Naive B cell (primary cell): Measurements from ENCODE around the gene OR8D1. TPM values are rescaled to one million over a fixed set of nuclear protein-coding genes. Genes with fewer than 3 reads are reported as not detected.
A peak's percentile ranks its signal among the peaks of the same experiment; 100 is the strongest.

Source experiments
- ATAC-seq, 2 donors: fragments of 150-1000 bp; cut with Tn5 transposase; 2 replicates each; pipeline ENCODE4 v1.10.0; 2021; ENCODE audit warnings: low read depth in 2 of 2, mild to moderate bottlenecking in 2 of 2, moderate library complexity in 2 of 2
- DNase-seq: peaks from one replicate; pipeline ENCODE4 v3.0.0; 2022
- H3K27ac Mint-ChIP-seq, 6 donors: one replicate each; pipeline ENCODE4 v1.8.0; 2020 to 2022; ENCODE audit warnings: mild to moderate bottlenecking in 6 of 6, mixed read lengths in 6 of 6, moderate library complexity in 5 of 6, inconsistent platforms in 2 of 6
- H3K27me3 Mint-ChIP-seq, 3 donors: one replicate each; pipeline ENCODE4 v1.8.0; 2021 to 2022; ENCODE audit warnings: mixed read lengths in 3 of 3, mild to moderate bottlenecking in 1 of 3
- H3K36me3 Mint-ChIP-seq, 2 donors: one replicate each; pipeline ENCODE4 v1.8.0; 2020 to 2022; ENCODE audit warnings: mixed read lengths in 2 of 2, inconsistent platforms in 1 of 2, mild to moderate bottlenecking in 1 of 2
- H3K4me1 Mint-ChIP-seq, 3 donors: one replicate each; pipeline ENCODE4 v1.8.0; 2020 to 2022; ENCODE audit warnings: mixed read lengths in 3 of 3, inconsistent platforms in 1 of 3, mild to moderate bottlenecking in 1 of 3, moderate library complexity in 1 of 3
- H3K4me3 Mint-ChIP-seq, 8 donors: one replicate each; pipeline ENCODE4 v1.8.0; 2020 to 2022; ENCODE audit warnings: mild to moderate bottlenecking in 8 of 8, mixed read lengths in 8 of 8, moderate library complexity in 8 of 8, inconsistent platforms in 2 of 8
- H3K9me3 Mint-ChIP-seq, 7 donors: one replicate each; pipeline ENCODE4 v1.8.0; 2020 to 2022; ENCODE audit warnings: mixed read lengths in 7 of 7, mild to moderate bottlenecking in 5 of 7, inconsistent platforms in 2 of 7, moderate library complexity in 1 of 7
- polyA plus RNA-seq, 6 donors: library from polyadenylated mRNA; unstranded; fragments of 300-500 nt; fragmentation: Illumina TruSeq; gene quantifications; one replicate each; pipeline ENCODE4 v1.2.3, GENCODE V29; 2021; ENCODE audit warnings: low read depth in 6 of 6

The OR8D1 gene
- polyA plus RNA-seq, result not detected

GRCh38 chr11:124313849-124314248 lies at the start of gene OR8D1:
TSS of gene OR8D1 (minus strand) at chr11:124313949. CDS start at chr11:124310766, 3,183 bp downstream.
- Mint-ChIP-seq H3K27me3 (peaks cover 13 to 36% (median 15%) of the 10 kb centered on the region in 3 donors), H3K4me1 (no peaks in the 10 kb centered on the region), H3K36me3 (no peaks in the 10 kb centered on the region), H3K9me3 (peaks cover 0 to 2% (median 0%) of the 10 kb centered on the region in 7 donors), H3K27ac (peak within 1 kb of the TSS in 3 of 6 donors; percentile 10 to 88 (median 74)), H3K4me3 (no peak within 1 kb of the TSS)
- no peak for ATAC-seq
- no peak for DNase-seq

- H3K36me3 Mint-ChIP-seq, result no peaks in the 10 kb centered on the region
- peaks cover 0 to 18% (median 7%) of the 10 kb centered on the region in 3 donors for H3K27me3 Mint-ChIP-seq
- ATAC-seq (no peak), DNase-seq (no peak)
- no peak overlapping the region for H3K27ac Mint-ChIP-seq
- peak overlapping the region in 1 of 8 donors; percentile 7 for H3K4me3 Mint-ChIP-seq
- peaks cover 0 to 12% (median 4%) of the 10 kb centered on the region in 3 donors for H3K4me1 Mint-ChIP-seq
- peaks cover 0 to 2% (median 0%) of the 10 kb centered on the region in 7 donors for H3K9me3 Mint-ChIP-seq
Observed at GRCh38 chr11:124359566-124359965, 45.8 kb upstream of the OR8D1 start.

DNA sequence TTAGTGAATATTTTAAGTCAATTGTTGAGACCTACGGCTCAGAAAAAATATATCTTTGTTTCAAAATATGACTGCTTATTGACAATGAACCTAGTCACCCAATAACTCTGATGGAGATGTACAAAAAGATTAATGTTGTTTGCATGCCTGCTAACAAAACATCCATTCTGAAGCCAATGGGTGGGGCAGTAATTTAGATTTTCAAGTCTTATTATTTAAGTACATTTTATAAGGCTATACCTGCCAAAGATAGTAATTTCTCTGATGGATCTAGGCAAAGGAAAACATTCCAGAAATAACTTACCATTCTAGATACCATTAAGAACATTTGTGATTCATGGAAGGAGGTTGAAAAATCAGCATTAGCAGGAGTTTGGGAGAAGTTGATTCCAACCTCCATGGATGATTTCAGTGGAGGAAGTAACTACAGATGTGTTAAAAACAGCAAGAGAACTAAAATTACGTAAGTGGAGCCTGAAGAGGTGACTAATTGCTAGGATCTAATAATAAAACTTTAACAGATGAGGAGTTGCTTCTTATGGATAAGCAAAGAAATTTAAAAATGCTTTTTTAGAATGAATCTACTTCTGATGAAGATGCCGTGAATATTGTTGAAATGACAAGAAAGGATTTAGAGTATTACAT lies 32.7 kb upstream of the OR8D1 start:
- Mint-ChIP-seq H3K27ac (no peak overlapping the region), H3K9me3 (peaks cover 0 to 26% (median 6%) of the 10 kb centered on the region in 7 donors), H3K27me3 (peaks cover 6 to 12% (median 9%) of the 10 kb centered on the region in 3 donors), H3K4me3 (no peak overlapping the region), H3K36me3 (no peaks in the 10 kb centered on the region), H3K4me1 (no peaks in the 10 kb centered on the region)
- ATAC-seq (no peak), DNase-seq (no peak)

DNA sequence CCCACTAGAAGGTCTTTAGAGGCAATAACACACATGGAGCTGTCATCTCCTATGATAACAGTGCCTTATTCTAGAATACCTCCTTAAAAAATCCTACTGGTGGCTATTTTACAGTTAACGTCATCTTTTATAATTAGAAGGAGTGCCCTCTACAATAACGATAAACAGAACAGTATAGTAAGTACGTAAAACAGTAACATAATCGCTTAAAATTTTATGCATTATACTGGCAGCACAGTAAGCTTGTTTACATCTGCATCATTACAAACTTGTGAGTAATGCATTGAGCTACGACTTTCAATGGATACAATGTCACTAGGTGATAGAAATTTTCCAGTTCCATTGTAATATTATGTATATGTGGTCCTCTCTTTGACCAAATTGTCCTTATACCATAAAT lies 30.6 kb upstream of the OR8D1 start:
- Mint-ChIP-seq H3K4me1 (peaks cover 3% of the 10 kb centered on the region in 3 donors), H3K27ac (no peak overlapping the region), H3K9me3 (peaks cover 0 to 11% (median 2%) of the 10 kb centered on the region in 7 donors), H3K4me3 (no peak overlapping the region), H3K36me3 (no peaks in the 10 kb centered on the region), H3K27me3 (peaks cover 6 to 12% (median 9%) of the 10 kb centered on the region in 3 donors)
- DNase-seq (no peak), ATAC-seq (no peak)

GRCh38 chr11:124340142-124340447 lies 26.3 kb upstream of the OR8D1 start:
- H3K9me3 Mint-ChIP-seq, result peaks cover 0 to 4% (median 0%) of the 10 kb centered on the region in 7 donors
- ATAC-seq (no peak), DNase-seq (no peak)
- H3K4me3 Mint-ChIP-seq, result no peak overlapping the region
- H3K4me1 Mint-ChIP-seq, result peaks cover 8 to 10% (median 8%) of the 10 kb centered on the region in 3 donors
- no peaks in the 10 kb centered on the region for H3K36me3 Mint-ChIP-seq
- H3K27ac Mint-ChIP-seq, result no peak overlapping the region
- peaks cover 0 to 3% (median 0%) of the 10 kb centered on the region in 3 donors for H3K27me3 Mint-ChIP-seq

GRCh38 chr11:124339396-124340141 lies 25.8 kb upstream of the OR8D1 start:
- Mint-ChIP-seq H3K4me1 (peaks cover 8 to 10% (median 8%) of the 10 kb centered on the region in 3 donors), H3K4me3 (no peak overlapping the region), H3K9me3 (peaks cover 0 to 4% (median 0%) of the 10 kb centered on the region in 7 donors), H3K27ac (peak overlapping the region in 1 of 6 donors; percentile 28), H3K36me3 (no peaks in the 10 kb centered on the region), H3K27me3 (no peaks in the 10 kb centered on the region)
- DNase-seq, result no peak
- ATAC-seq, result peak; percentile 46 to 64

GRCh38 chr11:124331873-124332272 lies 18.1 kb upstream of the OR8D1 start:
- no peak overlapping the region for H3K4me3 Mint-ChIP-seq
- H3K4me1 Mint-ChIP-seq, result peaks cover 20 to 34% (median 21%) of the 10 kb centered on the region in 3 donors
- DNase-seq, result no peak
- no peak for ATAC-seq
- H3K9me3 Mint-ChIP-seq, result peaks cover 0 to 2% (median 0%) of the 10 kb centered on the region in 7 donors
- H3K27ac Mint-ChIP-seq, result peak overlapping the region in 1 of 6 donors; percentile 49
- no peaks in the 10 kb centered on the region for H3K27me3 Mint-ChIP-seq
- H3K36me3 Mint-ChIP-seq, result no peaks in the 10 kb centered on the region

GRCh38 chr11:124329787-124330478 lies 16.2 kb upstream of the OR8D1 start:
- peak overlapping the region in 7 of 8 donors; percentile 2 to 78 (median 46) for H3K4me3 Mint-ChIP-seq
- peaks cover 0 to 2% (median 0%) of the 10 kb centered on the region in 7 donors for H3K9me3 Mint-ChIP-seq

GRCh38 chr11:124327775-124328174 lies 14.0 kb upstream of the OR8D1 start:
- Mint-ChIP-seq H3K4me3 (peak overlapping the region in 2 of 8 donors; percentile 16 to 73), H3K27me3 (peaks cover 0 to 7% (median under 1%) of the 10 kb centered on the region in 3 donors), H3K36me3 (no peaks in the 10 kb centered on the region), H3K9me3 (peaks cover 0 to 4% (median 1%) of the 10 kb centered on the region in 7 donors), H3K4me1 (peaks cover 26 to 55% (median 37%) of the 10 kb centered on the region in 3 donors), H3K27ac (peak overlapping the region in 3 of 6 donors; percentile 8 to 78 (median 49))
- ATAC-seq (no peak), DNase-seq (no peak)

More at GRCh38 chr11:124329787-124330478, 16.2 kb upstream of the OR8D1 start:
- Mint-ChIP-seq H3K27ac (peak overlapping the region in 5 of 6 donors; percentile 2 to 88 (median 73)), H3K27me3 (no peaks in the 10 kb centered on the region), H3K36me3 (no peaks in the 10 kb centered on the region), H3K4me1 (peaks cover 22 to 47% (median 30%) of the 10 kb centered on the region in 3 donors)
- ATAC-seq (peak; percentile 93 to 94), DNase-seq (peak; percentile 14)

DNA sequence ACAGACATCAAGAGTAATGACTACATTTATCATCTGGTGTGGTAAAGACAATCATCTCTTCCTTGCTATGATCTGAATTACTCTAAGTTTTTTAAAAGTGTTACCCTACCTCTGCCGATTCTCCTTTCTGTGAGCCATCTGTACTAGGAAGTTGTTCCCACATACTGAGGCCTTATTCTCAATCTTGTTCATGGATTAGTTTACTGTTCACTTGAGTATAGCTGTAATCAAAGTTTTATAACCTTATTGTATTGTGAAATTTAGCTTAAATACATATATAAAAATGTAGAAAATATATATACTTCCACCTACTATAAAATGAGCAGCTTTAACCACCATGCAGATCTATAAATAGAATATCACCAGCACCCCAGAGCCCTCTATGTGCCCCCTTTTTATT lies 8.6 kb upstream of the OR8D1 start:
- Mint-ChIP-seq H3K4me1 (peaks cover 8 to 24% (median 16%) of the 10 kb centered on the region in 3 donors), H3K27ac (peak overlapping the region in 1 of 6 donors; percentile 34), H3K36me3 (no peaks in the 10 kb centered on the region), H3K9me3 (peaks cover 0 to 7% (median 0%) of the 10 kb centered on the region in 7 donors), H3K27me3 (peaks cover 14 to 32% (median 31%) of the 10 kb centered on the region in 3 donors), H3K4me3 (no peak overlapping the region)
- no peak for ATAC-seq
- DNase-seq, result no peak

- H3K27ac Mint-ChIP-seq, result peak within 1 kb of the TSS in 1 of 6 donors; percentile 15
- DNase-seq (no peak), ATAC-seq (no peak)
- no peak within 1 kb of the TSS for H3K4me3 Mint-ChIP-seq
- peaks cover 6 to 9% (median 9%) of the 10 kb centered on the region in 3 donors for H3K4me1 Mint-ChIP-seq
- H3K9me3 Mint-ChIP-seq, result peaks cover 0 to 7% (median 0%) of the 10 kb centered on the region in 7 donors
- no peaks in the 10 kb centered on the region for H3K36me3 Mint-ChIP-seq
- H3K27me3 Mint-ChIP-seq, result peaks cover 21 to 43% (median 39%) of the 10 kb centered on the region in 3 donors
Observed at GRCh38 chr11:124320097-124320496, 6.3 kb upstream of the OR8D1 start, which contains the start of gene OR8D2. TSS of gene OR8D2 (minus strand) at chr11:124320197. CDS start at chr11:124320197, 0 bp downstream.

GRCh38 chr11:124315052-124315451 lies 1.3 kb upstream of the OR8D1 start:
- H3K4me3 Mint-ChIP-seq, result no peak overlapping the region
- peaks cover 21 to 43% (median 23%) of the 10 kb centered on the region in 3 donors for H3K27me3 Mint-ChIP-seq
- peak overlapping the region in 1 of 6 donors; percentile 10 for H3K27ac Mint-ChIP-seq
- no peaks in the 10 kb centered on the region for H3K9me3 Mint-ChIP-seq
- DNase-seq (no peak), ATAC-seq (no peak)
- H3K4me1 Mint-ChIP-seq, result no peaks in the 10 kb centered on the region
- H3K36me3 Mint-ChIP-seq, result no peaks in the 10 kb centered on the region

GRCh38 chr11:124313131-124313530 lies 618 bp downstream of the OR8D1 start:
- Mint-ChIP-seq H3K4me1 (no peaks in the 10 kb centered on the region), H3K36me3 (no peaks in the 10 kb centered on the region), H3K27me3 (peaks cover 12 to 35% (median 13%) of the 10 kb centered on the region in 3 donors)

More at GRCh38 chr11:124313131-124313530, 618 bp downstream of the OR8D1 start:
- Mint-ChIP-seq H3K27ac (peak overlapping the region in 2 of 6 donors; percentile 74 to 88), H3K9me3 (peaks cover 0 to 2% (median 0%) of the 10 kb centered on the region in 7 donors), H3K4me3 (no peak overlapping the region)
- ATAC-seq, result no peak
- DNase-seq, result no peak
